ENCODE data around the gene MAGI2.

DNA sequence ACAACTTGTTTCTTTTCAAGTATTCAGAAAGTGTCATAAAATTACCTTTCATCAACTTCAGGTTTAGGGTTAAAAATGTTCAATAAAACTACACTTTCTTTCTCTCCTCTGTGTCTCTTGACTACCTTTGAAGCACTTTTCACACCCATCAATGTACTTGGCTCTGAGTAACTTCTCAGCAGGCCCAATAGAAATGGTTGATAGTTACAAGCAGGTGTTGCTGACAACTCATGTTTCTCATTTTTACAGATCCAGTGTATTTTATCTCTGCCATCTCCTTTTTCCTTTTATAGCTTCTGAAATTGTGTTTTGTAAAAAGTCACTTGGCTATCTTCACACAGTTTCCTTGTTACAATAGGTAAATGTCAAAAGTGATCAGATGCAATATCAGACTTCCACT, 1306.9 kb downstream of the MAGI2 start:
- TF ChIP-seq, protein P1, sequence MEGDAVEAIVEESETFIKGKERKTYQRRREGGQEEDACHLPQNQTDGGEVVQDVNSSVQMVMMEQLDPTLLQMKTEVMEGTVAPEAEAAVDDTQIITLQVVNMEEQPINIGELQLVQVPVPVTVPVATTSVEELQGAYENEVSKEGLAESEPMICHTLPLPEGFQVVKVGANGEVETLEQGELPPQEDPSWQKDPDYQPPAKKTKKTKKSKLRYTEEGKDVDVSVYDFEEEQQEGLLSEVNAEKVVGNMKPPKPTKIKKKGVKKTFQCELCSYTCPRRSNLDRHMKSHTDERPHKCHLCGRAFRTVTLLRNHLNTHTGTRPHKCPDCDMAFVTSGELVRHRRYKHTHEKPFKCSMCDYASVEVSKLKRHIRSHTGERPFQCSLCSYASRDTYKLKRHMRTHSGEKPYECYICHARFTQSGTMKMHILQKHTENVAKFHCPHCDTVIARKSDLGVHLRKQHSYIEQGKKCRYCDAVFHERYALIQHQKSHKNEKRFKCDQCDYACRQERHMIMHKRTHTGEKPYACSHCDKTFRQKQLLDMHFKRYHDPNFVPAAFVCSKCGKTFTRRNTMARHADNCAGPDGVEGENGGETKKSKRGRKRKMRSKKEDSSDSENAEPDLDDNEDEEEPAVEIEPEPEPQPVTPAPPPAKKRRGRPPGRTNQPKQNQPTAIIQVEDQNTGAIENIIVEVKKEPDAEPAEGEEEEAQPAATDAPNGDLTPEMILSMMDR (IDR thresholded peaks at IDR 0.05; ENCODE audit: low read depth, low read length, missing input control) = no peak
- TF ChIP-seq EGR1 (IDR thresholded peaks at IDR 0.05; ENCODE audit: low read depth in 2 of 2) (no peak), YY1 (IDR thresholded peaks at IDR 0.05) (no peak), RAD21 (IDR thresholded peaks at IDR 0.05) (no peak), TAF1 (conservative IDR thresholded peaks at IDR 0.05) (no peak), NR2F2 (IDR thresholded peaks at IDR 0.05) (no peak), SP1 (IDR thresholded peaks at IDR 0.05) (no peak), FOXA2 (IDR thresholded peaks at IDR 0.05) (no peak), JUND (IDR thresholded peaks at IDR 0.05) (no peak)
- TF ChIP-seq, protein P2, sequence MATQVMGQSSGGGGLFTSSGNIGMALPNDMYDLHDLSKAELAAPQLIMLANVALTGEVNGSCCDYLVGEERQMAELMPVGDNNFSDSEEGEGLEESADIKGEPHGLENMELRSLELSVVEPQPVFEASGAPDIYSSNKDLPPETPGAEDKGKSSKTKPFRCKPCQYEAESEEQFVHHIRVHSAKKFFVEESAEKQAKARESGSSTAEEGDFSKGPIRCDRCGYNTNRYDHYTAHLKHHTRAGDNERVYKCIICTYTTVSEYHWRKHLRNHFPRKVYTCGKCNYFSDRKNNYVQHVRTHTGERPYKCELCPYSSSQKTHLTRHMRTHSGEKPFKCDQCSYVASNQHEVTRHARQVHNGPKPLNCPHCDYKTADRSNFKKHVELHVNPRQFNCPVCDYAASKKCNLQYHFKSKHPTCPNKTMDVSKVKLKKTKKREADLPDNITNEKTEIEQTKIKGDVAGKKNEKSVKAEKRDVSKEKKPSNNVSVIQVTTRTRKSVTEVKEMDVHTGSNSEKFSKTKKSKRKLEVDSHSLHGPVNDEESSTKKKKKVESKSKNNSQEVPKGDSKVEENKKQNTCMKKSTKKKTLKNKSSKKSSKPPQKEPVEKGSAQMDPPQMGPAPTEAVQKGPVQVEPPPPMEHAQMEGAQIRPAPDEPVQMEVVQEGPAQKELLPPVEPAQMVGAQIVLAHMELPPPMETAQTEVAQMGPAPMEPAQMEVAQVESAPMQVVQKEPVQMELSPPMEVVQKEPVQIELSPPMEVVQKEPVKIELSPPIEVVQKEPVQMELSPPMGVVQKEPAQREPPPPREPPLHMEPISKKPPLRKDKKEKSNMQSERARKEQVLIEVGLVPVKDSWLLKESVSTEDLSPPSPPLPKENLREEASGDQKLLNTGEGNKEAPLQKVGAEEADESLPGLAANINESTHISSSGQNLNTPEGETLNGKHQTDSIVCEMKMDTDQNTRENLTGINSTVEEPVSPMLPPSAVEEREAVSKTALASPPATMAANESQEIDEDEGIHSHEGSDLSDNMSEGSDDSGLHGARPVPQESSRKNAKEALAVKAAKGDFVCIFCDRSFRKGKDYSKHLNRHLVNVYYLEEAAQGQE (IDR thresholded peaks at IDR 0.05) = no peak
- TF ChIP-seq, protein P3, sequence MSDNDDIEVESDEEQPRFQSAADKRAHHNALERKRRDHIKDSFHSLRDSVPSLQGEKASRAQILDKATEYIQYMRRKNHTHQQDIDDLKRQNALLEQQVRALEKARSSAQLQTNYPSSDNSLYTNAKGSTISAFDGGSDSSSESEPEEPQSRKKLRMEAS (IDR thresholded peaks at IDR 0.05) = no peak
- TF ChIP-seq, protein P4, sequence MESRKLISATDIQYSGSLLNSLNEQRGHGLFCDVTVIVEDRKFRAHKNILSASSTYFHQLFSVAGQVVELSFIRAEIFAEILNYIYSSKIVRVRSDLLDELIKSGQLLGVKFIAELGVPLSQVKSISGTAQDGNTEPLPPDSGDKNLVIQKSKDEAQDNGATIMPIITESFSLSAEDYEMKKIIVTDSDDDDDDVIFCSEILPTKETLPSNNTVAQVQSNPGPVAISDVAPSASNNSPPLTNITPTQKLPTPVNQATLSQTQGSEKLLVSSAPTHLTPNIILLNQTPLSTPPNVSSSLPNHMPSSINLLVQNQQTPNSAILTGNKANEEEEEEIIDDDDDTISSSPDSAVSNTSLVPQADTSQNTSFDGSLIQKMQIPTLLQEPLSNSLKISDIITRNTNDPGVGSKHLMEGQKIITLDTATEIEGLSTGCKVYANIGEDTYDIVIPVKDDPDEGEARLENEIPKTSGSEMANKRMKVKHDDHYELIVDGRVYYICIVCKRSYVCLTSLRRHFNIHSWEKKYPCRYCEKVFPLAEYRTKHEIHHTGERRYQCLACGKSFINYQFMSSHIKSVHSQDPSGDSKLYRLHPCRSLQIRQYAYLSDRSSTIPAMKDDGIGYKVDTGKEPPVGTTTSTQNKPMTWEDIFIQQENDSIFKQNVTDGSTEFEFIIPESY (IDR thresholded peaks at IDR 0.05) = no peak

Data from liver (tissue), 3 donors.